Choroid plexus epithelial cell (primary cell): ENCODE data around the gene SEC24C.
A peak's percentile ranks its signal among the peaks of the same experiment; 100 is the strongest.

Experiments
- DNase-seq: peaks from one replicate; pipeline ENCODE4 v3.0.0-alpha.2; 2010; ENCODE audit warnings: low read depth
- H3K4me3 ChIP-seq: 2 replicates; pipeline ENCODE4 v1.5.1; 2011; ENCODE audit warnings: low read depth, mild to moderate bottlenecking, control low read depth, low read length, moderate library complexity
- CTCF ChIP-seq: conservative IDR thresholded peaks from 2 replicates; pipeline ENCODE4 v1.5.1; 2011; ENCODE audit warnings: low read depth, mild to moderate bottlenecking, control low read depth, inconsistent platforms, low read length, moderate library complexity

The SEC24C gene

GRCh38 chr10:73762915-73763314 lies 18.7 kb downstream of the SEC24C start:
- no peak overlapping the region for H3K4me3 ChIP-seq
- peak; percentile 62 for DNase-seq
- no peak for TF ChIP-seq CTCF

- H3K4me3 ChIP-seq = no peak overlapping the region
- TF ChIP-seq CTCF = no peak
- no peak for DNase-seq
These were observed 19.2 kb downstream of the SEC24C start for GRCh38 chr10:73763343-73763742.

GRCh38 chr10:73765066-73765465 lies 20.9 kb downstream of the SEC24C start:
- DNase-seq = no peak
- H3K4me3 ChIP-seq = no peak overlapping the region
- TF ChIP-seq CTCF = no peak

GRCh38 chr10:73768881-73769280 lies 24.7 kb downstream of the SEC24C start:
- no peak overlapping the region for H3K4me3 ChIP-seq
- no peak for DNase-seq
- TF ChIP-seq CTCF = no peak

- no peak for DNase-seq
- H3K4me3 ChIP-seq = no peak overlapping the region
- TF ChIP-seq CTCF = no peak
These were observed 25.2 kb downstream of the SEC24C start for GRCh38 chr10:73769396-73769795.

GRCh38 chr10:73771722-73772280 lies 27.6 kb downstream of the SEC24C start:
- TF ChIP-seq CTCF = peak; percentile 8
- peak; percentile 84 for DNase-seq

GRCh38 chr10:73772281-73773151 lies 28.3 kb downstream of the SEC24C start:
- peak; percentile 83 for DNase-seq
- peak overlapping the region; percentile 87 for H3K4me3 ChIP-seq
- TF ChIP-seq CTCF = peak; percentile 7

More at GRCh38 chr10:73771722-73772280, 27.6 kb downstream of the SEC24C start:
- peak overlapping the region; percentile 87 for H3K4me3 ChIP-seq
